Osteoblast (primary cell): ENCODE data around the gene SRD5A2. TPM values are rescaled to one million over a fixed set of nuclear protein-coding genes. Genes with fewer than 3 reads are reported as not detected.

ENCODE experiments used
- DNase-seq: peaks from one replicate; pipeline ENCODE4 v3.0.0; 2011; ENCODE audit warnings: low spot score, mixed read lengths; ENCODE audit not compliant: insufficient read length; ENCODE audit errors: missing footprints
- H2AFZ ChIP-seq: 2 replicates; pipeline ENCODE4 v1.6.0; 2011; ENCODE audit warnings: mild to moderate bottlenecking, low read length
- H3K27ac ChIP-seq: 2 replicates; pipeline ENCODE4 v1.5.1; 2011; ENCODE audit warnings: mild to moderate bottlenecking, low read depth, low read length, moderate library complexity
- H3K27me3 ChIP-seq: 2 replicates; pipeline ENCODE4 v1.6.0; 2012; ENCODE audit warnings: mild to moderate bottlenecking, control low read depth, inconsistent platforms, low read length, moderate library complexity; ENCODE audit not compliant: insufficient read depth
- H3K36me3 ChIP-seq: 2 replicates; pipeline ENCODE4 v1.5.1; 2011; ENCODE audit warnings: mild to moderate bottlenecking, low read length, control low read depth, moderate library complexity; ENCODE audit not compliant: insufficient read depth
- H3K4me1 ChIP-seq: 2 replicates; pipeline ENCODE4 v1.5.1; 2011; ENCODE audit warnings: mild to moderate bottlenecking, low read length, control low read depth, moderate library complexity; ENCODE audit not compliant: insufficient read depth
- H3K4me2 ChIP-seq: 2 replicates; pipeline ENCODE4 v1.6.0; 2011; ENCODE audit warnings: mild to moderate bottlenecking, low read length; ENCODE audit not compliant: insufficient read depth
- H3K4me3 ChIP-seq: fragments of 200-600 bp; sonication (generic); 3 replicates; pipeline ENCODE4 v1.5.1; 2012; ENCODE audit warnings: mild to moderate bottlenecking, low read length, inconsistent platforms; ENCODE audit not compliant: insufficient read depth
- H3K79me2 ChIP-seq: 2 replicates; pipeline ENCODE4 v1.6.0; 2012; ENCODE audit warnings: mild to moderate bottlenecking, low read length, control low read depth, inconsistent platforms; ENCODE audit not compliant: insufficient read depth
- H3K9me3 ChIP-seq: 2 replicates; pipeline ENCODE4 v1.5.1; 2011; ENCODE audit warnings: low read depth, low read length, control low read depth
- H4K20me1 ChIP-seq: 2 replicates; pipeline ENCODE4 v1.6.0; 2012; ENCODE audit warnings: mild to moderate bottlenecking, low read length, control low read depth; ENCODE audit not compliant: insufficient read depth
- total RNA-seq: library from RNA; depleted of rRNA; stranded (reverse); fragments of >200 nt; gene quantifications from 2 replicates; pipeline ENCODE4 v1.2.3, GENCODE V29; 2012
- TF ChIP-seq, protein P1 (sequence below): IDR thresholded peaks from 2 replicates; pipeline ENCODE4 v1.5.1; 2011; ENCODE audit warnings: mild to moderate bottlenecking, low read depth, low read length, moderate library complexity; ENCODE audit errors: extremely low read depth

Gene SRD5A2
- total RNA-seq, 1 donor, result not detected

DNA sequence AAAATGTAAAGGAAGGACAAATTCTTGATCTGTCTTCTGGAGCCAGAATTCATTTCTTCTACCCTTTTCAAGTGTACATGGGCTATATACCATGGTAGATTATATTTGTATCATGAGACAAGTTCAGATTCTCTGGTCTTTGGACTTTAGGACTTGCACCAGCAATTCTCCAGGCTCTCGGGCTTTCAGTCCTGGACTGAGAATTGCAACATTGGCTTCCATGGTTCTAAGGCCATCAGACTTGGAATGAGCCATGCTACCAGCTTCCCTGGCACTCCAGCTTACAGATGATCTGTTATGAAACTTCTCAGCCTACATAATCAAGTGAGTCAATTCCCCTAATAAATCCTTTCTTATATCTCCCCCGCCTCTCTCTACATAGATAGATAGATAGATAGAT, 33.3 kb downstream of the SRD5A2 start:
- Histone ChIP-seq H3K27ac (no peak overlapping the region), H3K4me3 (no peak overlapping the region), H2AFZ (no peak overlapping the region), H3K4me1 (no peaks in the 10 kb centered on the region), H3K4me2 (no peak overlapping the region), H3K79me2 (no peaks in the 10 kb centered on the region), H3K27me3 (no peaks in the 10 kb centered on the region), H3K36me3 (no peaks in the 10 kb centered on the region), H4K20me1 (no peaks in the 10 kb centered on the region), H3K9me3 (peaks cover 3% of the 10 kb centered on the region)
- no peak for DNase-seq
- TF ChIP-seq, protein P1, sequence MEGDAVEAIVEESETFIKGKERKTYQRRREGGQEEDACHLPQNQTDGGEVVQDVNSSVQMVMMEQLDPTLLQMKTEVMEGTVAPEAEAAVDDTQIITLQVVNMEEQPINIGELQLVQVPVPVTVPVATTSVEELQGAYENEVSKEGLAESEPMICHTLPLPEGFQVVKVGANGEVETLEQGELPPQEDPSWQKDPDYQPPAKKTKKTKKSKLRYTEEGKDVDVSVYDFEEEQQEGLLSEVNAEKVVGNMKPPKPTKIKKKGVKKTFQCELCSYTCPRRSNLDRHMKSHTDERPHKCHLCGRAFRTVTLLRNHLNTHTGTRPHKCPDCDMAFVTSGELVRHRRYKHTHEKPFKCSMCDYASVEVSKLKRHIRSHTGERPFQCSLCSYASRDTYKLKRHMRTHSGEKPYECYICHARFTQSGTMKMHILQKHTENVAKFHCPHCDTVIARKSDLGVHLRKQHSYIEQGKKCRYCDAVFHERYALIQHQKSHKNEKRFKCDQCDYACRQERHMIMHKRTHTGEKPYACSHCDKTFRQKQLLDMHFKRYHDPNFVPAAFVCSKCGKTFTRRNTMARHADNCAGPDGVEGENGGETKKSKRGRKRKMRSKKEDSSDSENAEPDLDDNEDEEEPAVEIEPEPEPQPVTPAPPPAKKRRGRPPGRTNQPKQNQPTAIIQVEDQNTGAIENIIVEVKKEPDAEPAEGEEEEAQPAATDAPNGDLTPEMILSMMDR, result no peak

DNA sequence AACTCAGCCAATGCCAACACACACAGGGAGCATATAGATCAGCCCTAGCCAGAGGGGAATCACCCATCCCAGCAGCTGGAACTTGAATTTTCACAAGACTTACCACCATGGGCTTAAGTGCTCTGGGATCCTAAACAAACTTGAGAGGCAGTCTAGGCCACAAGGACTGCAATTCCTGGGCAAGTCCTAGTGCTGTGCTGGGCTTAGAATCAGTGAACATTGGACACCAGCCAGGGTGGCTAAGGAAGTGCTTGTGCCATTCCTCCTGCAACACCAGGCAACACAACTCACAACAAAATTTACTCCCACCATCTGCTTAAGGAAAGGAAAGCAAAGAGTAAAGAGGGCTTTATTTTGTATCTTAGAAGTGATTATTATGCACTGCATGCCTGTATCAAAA, 38.9 kb downstream of the SRD5A2 start:
- Histone ChIP-seq H2AFZ (no peak overlapping the region), H3K4me3 (no peak overlapping the region), H3K4me1 (no peaks in the 10 kb centered on the region), H3K79me2 (no peaks in the 10 kb centered on the region), H3K27ac (no peak overlapping the region), H3K4me2 (no peak overlapping the region), H3K9me3 (peaks cover 3% of the 10 kb centered on the region), H3K27me3 (no peaks in the 10 kb centered on the region), H3K36me3 (no peaks in the 10 kb centered on the region), H4K20me1 (no peaks in the 10 kb centered on the region)
- TF ChIP-seq, protein P1, result no peak
- no peak for DNase-seq

DNA sequence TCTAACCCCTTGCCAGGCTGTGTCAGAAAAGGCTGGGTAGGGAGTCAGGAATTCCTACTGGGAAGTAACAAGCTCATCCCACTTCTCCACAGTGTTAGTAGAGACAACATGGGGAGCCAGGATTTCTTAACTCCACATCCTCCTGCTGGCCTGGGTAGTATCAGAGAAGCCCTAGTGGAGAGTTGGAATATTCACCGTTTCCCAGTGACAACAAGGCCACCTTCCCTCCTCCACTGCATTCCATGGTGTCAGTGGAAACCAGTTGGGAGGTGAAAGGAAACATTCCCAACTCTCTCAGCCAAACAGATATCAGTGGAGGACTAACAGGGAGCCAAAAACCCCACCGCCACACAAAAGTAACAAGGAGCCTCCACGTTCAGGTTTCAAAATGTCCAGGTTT, 41.2 kb downstream of the SRD5A2 start:
- H2AFZ ChIP-seq, result no peak overlapping the region
- DNase-seq, result no peak
- H3K27ac ChIP-seq, result no peak overlapping the region
- no peaks in the 10 kb centered on the region for H4K20me1 ChIP-seq
- H3K79me2 ChIP-seq, result no peaks in the 10 kb centered on the region
- H3K27me3 ChIP-seq, result no peaks in the 10 kb centered on the region
- H3K36me3 ChIP-seq, result no peaks in the 10 kb centered on the region
- TF ChIP-seq, protein P1, result no peak
- H3K4me2 ChIP-seq, result no peak overlapping the region
- no peaks in the 10 kb centered on the region for H3K4me1 ChIP-seq
- H3K9me3 ChIP-seq, result peaks cover 3% of the 10 kb centered on the region
- H3K4me3 ChIP-seq, result no peak overlapping the region

DNA sequence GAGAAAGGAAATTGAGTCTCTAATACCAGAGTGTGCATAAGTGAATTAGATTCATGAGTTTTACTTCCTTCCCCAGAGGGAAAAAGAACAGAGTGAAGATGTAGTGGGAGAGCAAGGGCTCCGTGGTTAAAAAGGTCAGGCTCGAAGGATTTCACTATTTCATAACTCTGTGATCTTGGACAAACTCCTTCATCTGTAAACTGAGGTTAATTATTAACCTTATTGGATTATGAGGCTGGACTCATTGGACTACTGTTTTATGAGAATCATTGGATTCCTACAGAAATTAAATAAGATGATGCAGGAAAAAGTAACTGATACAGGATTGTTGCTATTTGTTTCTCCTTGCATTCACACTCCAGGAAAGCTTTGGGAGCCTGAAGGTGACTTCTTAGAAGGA, 45.0 kb downstream of the SRD5A2 start:
- no peak overlapping the region for H3K4me3 ChIP-seq
- no peak overlapping the region for H3K4me2 ChIP-seq
- H3K27me3 ChIP-seq, result no peaks in the 10 kb centered on the region
- H3K79me2 ChIP-seq, result no peaks in the 10 kb centered on the region
- H3K27ac ChIP-seq, result no peak overlapping the region
- H3K4me1 ChIP-seq, result no peaks in the 10 kb centered on the region
- no peaks in the 10 kb centered on the region for H3K9me3 ChIP-seq
- no peaks in the 10 kb centered on the region for H4K20me1 ChIP-seq
- no peaks in the 10 kb centered on the region for H3K36me3 ChIP-seq
- no peak for DNase-seq
- H2AFZ ChIP-seq, result no peak overlapping the region
- TF ChIP-seq, protein P1, result no peak
